ENCODE results near the gene ARHGAP26.

- TF ChIP-seq, protein P1, sequence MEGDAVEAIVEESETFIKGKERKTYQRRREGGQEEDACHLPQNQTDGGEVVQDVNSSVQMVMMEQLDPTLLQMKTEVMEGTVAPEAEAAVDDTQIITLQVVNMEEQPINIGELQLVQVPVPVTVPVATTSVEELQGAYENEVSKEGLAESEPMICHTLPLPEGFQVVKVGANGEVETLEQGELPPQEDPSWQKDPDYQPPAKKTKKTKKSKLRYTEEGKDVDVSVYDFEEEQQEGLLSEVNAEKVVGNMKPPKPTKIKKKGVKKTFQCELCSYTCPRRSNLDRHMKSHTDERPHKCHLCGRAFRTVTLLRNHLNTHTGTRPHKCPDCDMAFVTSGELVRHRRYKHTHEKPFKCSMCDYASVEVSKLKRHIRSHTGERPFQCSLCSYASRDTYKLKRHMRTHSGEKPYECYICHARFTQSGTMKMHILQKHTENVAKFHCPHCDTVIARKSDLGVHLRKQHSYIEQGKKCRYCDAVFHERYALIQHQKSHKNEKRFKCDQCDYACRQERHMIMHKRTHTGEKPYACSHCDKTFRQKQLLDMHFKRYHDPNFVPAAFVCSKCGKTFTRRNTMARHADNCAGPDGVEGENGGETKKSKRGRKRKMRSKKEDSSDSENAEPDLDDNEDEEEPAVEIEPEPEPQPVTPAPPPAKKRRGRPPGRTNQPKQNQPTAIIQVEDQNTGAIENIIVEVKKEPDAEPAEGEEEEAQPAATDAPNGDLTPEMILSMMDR (IDR thresholded peaks at IDR 0.05; ENCODE audit: low read depth, low read length, poor library complexity, severe bottlenecking): no peak
- TF ChIP-seq EZH2phosphoT487 (IDR thresholded peaks at IDR 0.05; ENCODE audit: borderline replicate concordance, low read length): no peak
Measured at GRCh38 chr5:142810743-142811290, 40.6 kb downstream of the ARHGAP26 start.

All from DOHH2 (cell line).